NCI-H69 (cell line): ENCODE results near the gene EIF3CL.
"Not testable (repeated sequence)": the region's sequence is repeated elsewhere in the genome, so short reads cannot be mapped to it uniquely, and the experiment has no call there.

Source experiments
- DNase-seq: peaks from one replicate; lab custom pipeline; 2025; lab: John Stamatoyannopoulos, UW

EIF3CL gene, protein sequence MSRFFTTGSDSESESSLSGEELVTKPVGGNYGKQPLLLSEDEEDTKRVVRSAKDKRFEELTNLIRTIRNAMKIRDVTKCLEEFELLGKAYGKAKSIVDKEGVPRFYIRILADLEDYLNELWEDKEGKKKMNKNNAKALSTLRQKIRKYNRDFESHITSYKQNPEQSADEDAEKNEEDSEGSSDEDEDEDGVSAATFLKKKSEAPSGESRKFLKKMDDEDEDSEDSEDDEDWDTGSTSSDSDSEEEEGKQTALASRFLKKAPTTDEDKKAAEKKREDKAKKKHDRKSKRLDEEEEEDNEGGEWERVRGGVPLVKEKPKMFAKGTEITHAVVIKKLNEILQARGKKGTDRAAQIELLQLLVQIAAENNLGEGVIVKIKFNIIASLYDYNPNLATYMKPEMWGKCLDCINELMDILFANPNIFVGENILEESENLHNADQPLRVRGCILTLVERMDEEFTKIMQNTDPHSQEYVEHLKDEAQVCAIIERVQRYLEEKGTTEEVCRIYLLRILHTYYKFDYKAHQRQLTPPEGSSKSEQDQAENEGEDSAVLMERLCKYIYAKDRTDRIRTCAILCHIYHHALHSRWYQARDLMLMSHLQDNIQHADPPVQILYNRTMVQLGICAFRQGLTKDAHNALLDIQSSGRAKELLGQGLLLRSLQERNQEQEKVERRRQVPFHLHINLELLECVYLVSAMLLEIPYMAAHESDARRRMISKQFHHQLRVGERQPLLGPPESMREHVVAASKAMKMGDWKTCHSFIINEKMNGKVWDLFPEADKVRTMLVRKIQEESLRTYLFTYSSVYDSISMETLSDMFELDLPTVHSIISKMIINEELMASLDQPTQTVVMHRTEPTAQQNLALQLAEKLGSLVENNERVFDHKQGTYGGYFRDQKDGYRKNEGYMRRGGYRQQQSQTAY

DNA sequence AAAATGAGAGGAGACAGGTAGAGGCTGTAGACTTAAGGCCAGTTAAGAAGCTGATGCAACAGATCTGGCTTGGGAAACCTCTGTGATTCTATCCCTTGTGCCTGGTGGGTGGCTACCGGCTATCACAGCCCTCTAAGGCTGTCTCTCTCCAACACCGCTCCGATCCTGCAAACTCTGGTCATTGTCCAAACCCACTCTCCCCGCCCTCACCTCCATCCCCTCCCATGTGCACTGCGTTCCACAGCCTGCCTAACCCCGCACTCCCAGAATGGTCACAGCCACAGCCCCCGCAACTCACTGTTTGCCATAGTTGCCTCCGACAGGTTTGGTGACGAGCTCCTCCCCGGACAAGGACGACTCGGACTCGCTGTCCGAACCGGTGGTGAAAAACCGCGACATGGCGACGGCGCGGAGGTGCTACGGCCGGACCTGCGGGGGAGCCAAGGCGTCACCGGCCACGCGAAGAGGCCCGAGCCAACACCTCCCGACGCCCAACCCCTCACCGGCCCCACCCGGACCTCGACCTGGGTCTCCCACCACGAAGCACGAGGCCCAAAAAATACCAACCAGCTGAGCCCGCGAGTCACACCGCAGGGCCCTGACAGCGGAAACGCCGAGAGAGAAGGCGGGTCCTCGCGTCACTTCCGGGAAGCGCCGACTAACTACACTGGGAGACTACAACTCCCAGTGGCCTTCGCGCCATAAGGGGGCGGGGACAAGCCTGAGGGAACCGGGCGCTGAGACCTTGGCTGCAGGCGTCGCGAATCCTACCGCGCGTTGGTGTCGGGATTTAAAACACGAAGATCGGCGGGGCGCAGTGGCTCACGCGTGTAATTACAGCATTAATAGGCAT is at the start of gene EIF3CL:
EIF3CL (minus strand) TSS at position 622 of the 853 bp plus-strand sequence; CDS start at position 399, 223 bp downstream.
- DNase-seq: not testable (repeated sequence)

DNA sequence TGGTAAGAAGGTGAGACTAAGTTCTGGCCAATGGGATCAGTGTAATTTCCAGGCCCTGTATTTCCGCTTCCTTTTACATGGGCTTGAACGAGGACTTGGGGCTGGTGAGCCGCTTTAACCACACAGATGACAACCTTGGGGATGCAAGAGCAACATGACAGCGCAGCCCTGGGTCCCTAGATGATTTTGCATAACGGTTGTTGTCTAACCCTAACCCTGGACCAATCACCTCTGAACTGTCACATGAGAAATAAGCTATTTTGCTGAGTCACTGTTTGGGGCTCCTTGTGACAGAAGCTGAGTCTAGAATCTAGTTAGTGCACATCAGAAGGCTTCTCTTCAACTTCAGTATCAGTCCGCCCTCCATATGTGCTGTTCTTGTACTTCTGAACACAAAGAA is 43.4 kb upstream of the EIF3CL start:
- not testable (repeated sequence) for DNase-seq

DNA sequence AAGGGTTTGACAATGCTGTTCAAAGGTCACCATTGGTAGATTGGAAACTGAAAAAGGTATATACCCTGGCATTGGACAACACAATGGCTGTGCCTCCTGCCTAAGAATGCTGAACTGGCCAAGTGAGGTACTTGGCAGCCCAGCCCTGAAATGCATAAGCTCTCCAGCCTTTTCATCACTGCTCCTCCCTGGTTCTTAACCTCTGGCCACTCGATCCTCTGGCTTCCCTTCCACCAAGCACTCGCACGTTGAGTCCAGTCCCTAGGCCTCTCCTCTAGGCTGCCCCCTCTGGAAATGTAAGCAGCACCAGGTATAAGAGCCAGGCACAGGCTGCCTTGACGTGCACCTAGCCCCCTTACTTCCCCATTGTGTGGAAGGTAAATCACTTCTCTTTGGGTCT is 42.7 kb upstream of the EIF3CL start:
- DNase-seq: not testable (repeated sequence)

DNA sequence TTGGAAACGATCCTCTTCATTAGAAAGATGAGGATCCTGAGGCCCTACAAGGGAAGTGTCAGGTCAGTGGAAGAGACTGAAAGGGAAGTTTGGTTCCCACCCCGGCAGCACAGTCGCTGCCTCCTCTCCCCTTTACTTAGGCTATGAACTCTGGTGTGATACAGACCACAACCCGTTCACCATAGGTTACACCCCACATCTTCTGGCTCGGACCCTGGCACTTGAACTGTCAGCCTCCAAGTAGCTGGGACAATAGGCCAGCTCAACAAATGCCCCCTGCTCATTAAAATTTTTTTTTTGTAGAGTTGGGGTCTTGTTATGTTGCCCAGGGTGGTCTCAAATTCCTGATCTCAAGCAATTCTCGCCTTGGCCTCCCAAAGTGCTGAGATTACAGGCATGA is 40.3 kb upstream of the EIF3CL start:
- not testable (repeated sequence) for DNase-seq

DNA sequence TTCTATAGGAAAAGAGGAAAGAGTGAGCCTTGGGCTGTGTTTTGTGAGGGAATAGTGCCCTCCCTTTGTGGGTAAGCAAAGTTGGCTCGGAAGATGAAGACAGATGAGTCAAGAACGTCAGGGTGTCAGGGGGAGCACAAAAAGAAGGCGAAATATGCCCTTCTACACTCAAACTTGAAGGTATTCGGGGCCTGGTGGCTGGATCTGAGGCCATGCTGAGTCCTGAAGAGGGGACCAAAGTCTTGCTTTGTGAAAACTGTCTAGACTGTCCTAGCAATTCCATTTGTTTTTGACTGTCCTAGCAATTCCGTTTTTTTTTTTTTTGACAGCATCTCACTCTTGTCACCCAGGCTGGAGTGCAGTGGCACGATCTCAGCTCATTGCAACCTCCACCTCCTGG is 35.3 kb upstream of the EIF3CL start:
- DNase-seq: not testable (repeated sequence)

DNA sequence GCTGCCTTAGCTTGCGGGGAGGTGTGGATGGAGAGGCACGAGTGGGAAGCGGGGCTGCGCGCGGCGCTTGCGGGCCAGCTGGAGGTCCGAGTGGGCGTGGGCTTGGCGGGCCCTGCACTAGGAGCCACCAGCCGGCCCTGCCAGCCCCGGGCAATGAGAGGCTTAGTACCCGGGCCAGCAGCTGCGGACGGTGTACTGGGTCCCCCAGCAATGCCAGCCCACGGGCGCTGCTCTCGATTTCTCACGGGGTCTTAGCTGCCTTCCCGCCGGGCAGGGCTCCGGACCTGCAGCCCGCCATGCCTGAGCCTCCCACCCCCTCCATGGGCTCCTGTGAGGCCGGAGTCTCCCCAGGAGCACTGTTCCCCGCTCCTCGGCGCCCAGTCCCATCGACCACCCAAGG is 31.7 kb upstream of the EIF3CL start:
- not testable (repeated sequence) for DNase-seq

DNA sequence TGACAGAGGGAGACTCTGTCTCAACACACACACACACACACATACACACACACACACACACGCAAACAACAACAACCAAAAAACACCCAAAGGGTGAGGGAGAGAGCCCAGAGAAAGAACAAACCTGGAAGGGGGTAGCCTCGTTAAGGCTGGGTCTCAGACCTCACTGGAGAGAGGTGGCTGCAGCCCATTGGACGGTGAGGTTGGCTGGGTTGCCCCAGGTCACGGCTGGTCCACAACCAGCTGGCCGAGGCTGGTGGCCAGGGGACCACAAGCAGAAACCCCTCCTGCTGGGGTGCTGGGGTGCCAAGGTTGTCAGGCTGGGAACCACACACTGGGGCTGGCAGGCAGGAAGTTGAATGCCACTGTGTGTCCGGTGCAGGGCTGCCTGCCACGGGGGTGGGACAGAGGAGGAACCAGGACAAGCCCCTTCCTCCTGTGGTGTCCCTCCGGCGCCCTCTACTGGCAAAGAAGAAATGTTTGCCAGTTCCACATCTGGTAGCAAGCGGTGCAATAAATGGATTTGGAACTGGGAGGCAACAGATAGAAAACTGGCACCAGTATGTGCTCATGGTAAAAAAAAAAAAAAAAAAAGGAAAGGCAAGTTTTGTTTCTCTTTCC is 22.5 kb upstream of the EIF3CL start:
- not testable (repeated sequence) for DNase-seq

DNA sequence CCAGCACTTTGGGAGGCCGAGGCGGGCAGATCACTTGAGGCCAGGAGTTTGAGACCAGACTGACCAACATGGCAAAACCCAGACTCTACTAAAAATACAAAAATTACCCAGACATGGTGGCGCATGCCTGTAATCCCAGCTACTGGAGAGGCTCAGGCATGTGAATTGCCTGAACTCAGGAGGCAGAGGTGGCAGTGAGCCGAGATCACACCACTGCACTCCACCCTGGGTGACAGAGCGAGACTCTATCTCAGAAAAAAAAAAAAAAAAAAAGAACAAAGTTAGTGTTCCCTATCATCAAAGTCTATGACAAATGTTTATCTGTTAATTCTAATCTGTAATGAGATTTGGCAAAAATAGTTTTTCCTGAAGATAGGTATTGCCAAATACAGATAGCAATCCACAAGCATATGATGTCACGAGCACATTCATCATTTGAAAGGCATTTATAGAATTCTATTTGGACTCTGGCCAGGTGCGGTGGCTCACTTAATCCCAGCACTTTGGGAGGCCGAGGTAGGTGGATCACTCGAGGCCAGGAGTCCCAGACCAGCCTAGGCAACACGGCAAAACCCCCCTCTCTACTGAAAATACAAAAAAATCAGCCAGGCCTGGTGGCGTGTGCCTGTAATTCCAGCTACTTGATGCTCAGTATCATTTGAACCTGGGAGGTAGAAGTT is 17.6 kb upstream of the EIF3CL start:
- not testable (repeated sequence) for DNase-seq

DNA sequence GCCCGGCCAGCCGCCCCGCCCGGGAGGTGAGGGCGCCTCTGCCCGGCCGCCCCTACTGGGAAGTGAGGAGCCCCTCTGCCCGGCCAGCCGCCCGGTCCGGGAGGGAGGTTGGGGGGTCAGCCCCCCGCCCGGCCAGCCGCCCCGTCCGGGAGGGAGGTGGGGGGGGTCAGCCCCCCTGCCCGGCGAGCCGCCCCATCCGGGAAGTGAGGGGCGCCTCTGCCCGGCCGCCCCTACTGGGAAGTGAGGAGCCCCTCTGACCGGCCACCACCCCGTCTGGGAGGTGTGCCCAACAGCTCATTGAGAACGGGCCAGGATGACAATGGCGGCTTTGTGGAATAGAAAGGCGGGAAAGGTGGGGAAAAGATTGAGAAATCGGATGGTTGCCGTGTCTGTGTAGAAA is 13.4 kb upstream of the EIF3CL start:
- not testable (repeated sequence) for DNase-seq

DNA sequence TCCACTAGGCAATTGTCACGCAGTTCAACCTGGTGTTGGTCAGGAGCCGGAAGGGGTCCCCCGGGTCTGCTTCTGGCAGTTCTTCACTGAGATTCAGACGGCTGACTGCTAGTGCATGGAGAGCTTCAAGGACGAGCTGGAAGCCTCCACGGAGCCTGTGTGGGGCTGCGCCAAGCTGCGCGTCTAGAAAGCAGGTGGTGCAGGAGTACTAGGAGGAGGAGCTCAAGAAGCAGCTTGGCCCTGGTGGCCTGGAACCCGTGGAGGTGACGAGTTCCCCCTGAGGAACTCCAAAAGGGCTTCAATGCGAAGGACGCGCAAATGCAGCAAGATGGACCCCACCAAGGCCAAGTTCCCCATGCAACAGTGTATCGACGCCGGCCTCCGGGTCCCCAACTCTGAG is 10.9 kb upstream of the EIF3CL start:
- DNase-seq: not testable (repeated sequence)

DNA sequence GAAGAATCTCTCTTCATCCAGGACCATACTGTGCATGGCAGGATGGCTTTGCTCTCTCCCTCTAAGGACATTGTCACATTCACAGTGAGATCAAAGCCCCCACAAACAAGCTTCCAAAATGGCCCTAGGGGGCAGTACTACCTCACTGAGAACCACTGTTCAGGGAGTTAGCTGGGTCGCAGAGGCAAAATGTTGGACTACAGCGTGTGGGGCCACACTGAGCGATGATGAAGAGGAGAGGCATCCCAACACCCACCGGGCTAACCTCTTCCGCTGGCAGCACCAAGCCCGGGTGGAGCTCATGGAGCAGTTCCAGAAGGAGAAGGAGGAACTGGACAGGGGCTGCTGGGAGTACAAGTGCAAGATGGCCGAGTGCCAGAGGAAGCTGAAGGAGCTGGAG is 9.9 kb upstream of the EIF3CL start:
- not testable (repeated sequence) for DNase-seq

DNA sequence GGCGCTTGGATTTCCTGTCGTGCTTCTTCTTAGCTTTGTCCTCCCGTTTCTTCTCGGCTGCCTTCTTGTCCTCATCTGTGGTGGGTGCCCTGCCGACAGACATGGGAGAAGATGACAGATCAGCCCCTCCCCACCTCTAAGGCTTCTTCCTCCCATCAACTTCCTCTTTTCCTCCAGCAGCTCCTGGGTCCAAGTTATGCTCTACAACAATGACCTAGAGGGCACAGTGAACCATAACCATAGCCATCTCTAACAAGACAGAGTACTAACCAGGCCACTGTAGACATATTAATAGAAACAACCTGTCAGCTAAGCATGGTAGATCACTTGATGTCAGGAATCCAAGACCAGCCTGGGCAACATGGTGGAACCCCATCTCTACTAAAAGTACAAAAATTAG is 11.6 kb downstream of the EIF3CL start:
- DNase-seq: not testable (repeated sequence)

DNA sequence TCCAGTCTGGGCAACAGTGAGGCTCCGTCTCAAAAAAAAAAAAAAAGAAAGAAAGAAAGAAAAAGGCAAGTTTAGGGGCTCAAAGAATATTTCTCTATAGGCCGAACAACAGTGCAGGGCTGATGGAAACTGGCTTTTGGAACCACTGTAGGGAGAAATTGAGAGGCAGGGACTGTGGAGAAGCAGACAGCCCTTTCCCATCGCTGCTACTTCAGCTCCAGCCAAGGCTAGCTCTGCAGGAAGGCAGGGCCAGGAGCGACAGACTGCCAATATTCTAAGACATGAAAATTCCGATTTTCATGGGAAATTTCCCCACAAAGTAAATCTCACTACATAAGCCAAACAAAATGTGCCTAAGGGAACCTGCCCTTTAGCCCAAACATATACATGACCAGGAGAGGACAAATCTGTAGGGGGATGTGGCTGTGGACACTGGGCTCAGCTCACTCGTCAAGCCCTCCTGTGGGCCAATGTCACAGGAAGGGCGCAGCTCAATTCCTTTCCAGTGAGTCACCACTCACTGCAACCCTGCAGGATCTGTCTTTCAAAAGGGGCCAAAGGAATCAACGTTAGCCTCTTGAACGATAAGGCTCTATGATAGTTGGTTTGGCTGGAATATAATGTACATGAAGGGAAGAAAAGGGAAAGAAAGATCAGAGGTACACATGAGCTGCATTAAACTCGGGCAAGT is 21.3 kb downstream of the EIF3CL start:
- DNase-seq: not testable (repeated sequence)

DNA sequence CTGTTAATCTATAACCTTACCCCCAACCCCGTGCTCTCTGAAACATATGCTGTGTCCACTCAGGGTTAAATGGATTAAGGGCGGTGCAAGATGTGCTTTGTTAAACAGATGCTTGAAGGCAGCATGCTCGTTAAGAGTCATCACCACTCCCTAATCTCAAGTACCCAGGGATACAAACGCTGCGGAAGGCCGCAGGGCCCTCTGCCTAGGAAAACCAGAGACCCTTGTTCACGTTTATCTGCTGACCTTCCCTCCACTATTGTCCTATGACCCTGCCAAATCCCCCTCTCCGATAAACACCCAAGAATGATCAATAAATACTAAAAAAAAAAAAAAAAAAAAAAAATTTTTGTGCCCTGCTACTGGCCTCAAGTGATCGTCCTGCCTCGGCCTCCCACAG is 25.8 kb downstream of the EIF3CL start:
- not testable (repeated sequence) for DNase-seq

DNA sequence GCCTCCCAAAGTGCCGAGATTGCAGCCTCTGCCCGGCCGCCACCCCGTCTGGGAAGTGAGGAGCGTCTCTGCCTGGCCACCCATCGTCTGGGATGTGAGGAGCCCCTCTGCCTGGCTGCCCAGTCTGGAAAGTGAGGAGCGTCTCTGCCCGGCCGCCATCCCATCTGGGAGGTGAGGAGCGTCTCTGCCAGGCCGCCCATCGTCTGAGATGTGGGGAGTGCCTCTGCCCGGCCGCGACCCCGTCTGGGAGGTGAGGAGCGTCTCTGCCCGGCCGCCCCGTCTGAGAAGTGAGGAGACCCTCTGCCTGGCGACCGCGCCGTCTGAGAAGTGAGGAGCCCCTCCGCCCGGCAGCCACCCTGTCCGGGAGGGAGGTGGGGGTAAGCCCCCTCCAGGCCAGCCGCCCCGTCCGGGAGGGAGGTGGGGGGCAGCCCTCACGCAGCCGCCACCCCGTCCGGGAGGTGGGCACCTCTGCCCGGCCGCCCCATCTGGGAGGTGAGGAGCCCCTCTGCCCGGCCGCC is 26.5 kb downstream of the EIF3CL start:
- DNase-seq: not testable (repeated sequence)

DNA sequence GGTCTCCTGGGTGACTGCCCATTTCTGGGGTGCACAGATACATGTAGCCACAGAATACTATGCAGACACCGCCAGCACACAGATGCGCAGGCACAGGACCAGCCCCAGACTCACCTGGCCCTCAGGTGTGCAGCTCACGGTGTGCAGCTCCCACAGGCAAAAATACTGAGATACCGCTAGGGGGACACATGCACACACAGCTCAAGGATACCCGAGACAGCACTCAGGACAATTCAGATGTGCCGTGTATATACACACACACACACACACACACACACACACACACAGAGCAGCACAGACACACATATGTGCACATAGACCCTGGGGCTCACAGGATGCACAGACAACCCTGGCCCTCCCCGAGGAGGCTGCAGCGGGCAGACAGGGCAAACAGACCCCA is 28.5 kb downstream of the EIF3CL start:
- not testable (repeated sequence) for DNase-seq

DNA sequence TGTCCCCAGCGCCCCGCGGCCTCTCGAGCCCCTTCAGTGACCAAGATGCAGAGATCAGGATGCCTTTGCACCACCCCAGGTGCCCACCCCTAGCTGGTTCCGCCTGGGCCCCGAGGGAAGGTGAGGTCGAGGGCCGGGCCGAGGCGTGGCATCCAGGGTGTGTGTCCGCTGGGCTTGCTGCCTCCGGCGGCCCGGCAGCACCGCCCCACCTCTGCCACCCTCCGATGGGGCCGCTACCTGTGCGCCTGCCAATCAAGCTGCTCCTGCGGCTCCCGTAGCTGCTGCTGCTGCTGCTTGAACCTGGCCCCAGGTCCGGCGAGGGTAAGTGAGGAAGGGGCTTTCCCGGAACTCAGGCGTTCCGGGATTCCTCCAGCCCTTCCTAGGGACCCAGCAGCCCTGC is 29.4 kb downstream of the EIF3CL start:
- DNase-seq: not testable (repeated sequence)

DNA sequence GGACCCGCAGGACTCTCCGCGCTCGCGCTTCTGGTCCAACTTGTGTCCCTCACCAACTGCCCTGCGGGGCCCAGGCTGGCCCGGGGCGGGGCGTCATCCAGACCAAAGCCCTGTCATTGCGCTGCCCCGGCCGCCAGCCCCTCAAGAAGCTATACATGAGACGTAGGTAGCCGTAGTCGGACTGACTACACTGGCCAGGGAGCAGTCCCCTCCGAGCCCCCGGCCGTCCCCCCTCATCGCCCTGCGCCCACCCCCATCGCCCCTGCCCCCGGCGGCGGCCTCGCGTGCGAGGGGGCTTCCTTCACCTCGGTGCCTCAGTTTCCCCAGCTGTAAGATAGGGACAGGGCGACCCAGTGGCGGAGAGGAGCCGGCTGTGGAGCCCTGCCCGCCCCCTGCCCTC is 35.7 kb downstream of the EIF3CL start:
- DNase-seq: not testable (repeated sequence)

DNA sequence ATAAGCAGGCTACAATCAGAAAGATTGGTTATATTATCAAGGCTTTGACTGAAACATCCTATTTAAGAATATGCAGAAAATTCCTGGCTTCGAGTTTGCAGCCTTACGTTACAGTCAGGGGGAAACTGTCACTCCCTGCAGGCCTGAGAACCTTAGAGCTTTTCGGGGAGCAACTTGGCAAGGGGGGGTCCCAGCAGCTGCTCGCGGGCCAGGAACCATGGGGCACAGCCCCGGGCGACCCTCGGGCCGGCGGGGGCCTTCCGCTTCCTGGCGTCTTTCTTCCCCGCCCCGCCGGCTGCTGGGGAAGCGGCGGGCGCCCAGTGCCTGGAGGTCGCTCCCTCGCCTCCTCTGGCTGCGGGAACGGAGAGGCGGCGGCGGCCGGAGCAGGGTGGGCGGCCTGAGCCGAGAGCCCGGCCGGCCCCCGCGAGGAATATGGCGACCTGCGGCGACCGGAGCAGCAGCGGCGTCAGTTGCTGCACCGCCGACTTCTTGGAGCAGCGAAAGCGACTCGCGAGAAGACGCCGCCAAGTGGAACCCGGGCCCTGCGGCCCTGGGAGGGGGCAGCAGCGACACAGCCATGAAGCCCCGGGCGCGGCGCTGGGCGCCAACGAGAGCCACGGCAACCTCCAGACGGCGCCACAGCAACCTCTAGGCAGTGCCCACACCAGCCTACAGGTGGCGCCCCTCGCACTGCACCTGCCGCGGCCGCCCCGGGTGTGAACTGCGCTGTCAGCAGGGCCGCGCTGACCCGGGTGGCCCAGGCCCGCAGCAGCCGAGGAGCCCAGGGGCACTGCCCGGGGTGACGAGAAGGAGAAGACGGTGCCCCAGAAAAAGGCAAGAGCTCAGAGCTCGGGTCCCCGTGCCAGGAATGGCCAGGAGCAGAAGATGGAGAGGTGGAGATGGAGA is 39.1 kb downstream of the EIF3CL start:
- not testable (repeated sequence) for DNase-seq
